Liver (tissue), 9 donors: ENCODE data around the gene PPP1R2. TPM values are rescaled to one million over a fixed set of nuclear protein-coding genes. Genes with fewer than 3 reads are reported as not detected.

Experiments
- DNase-seq: peaks from one replicate; pipeline ENCODE4 v3.0.0-alpha.2; 2017; ENCODE audit warnings: low spot score
- H3K27ac ChIP-seq, 2 donors: one replicate each; pipeline ENCODE4 v1.7.0; 2013; ENCODE audit warnings: inconsistent platforms in 2 of 2, low read length in 2 of 2, control low read depth in 1 of 2, low read depth in 1 of 2, mild to moderate bottlenecking in 1 of 2
- H3K27me3 ChIP-seq, 4 donors: one replicate each; pipeline versions ENCODE4 v1.6.1 to v1.7.0; 2013; ENCODE audit warnings: low read length in 3 of 4, inconsistent platforms in 1 of 4, mild to moderate bottlenecking in 1 of 4, moderate library complexity in 1 of 4; ENCODE audit not compliant: control insufficient read depth in 4 of 4, insufficient read depth in 4 of 4
- H3K36me3 ChIP-seq, 4 donors: one replicate each; pipeline versions ENCODE4 v1.6.1 to v1.7.0; 2013; ENCODE audit warnings: low read length in 3 of 4, mild to moderate bottlenecking in 3 of 4, low read depth in 1 of 4, moderate library complexity in 1 of 4; ENCODE audit not compliant: control insufficient read depth in 4 of 4, insufficient read depth in 3 of 4
- H3K4me1 ChIP-seq, 4 donors: one replicate each; pipeline versions ENCODE4 v1.6.1 to v1.7.0; 2013; ENCODE audit warnings: low read length in 3 of 4, mild to moderate bottlenecking in 3 of 4, moderate library complexity in 1 of 4; ENCODE audit not compliant: control insufficient read depth in 4 of 4, insufficient read depth in 4 of 4
- H3K4me3 ChIP-seq, 3 donors: one replicate each; pipeline versions ENCODE4 v1.6.1 to v1.7.0; 2013; ENCODE audit warnings: low read length in 3 of 3, control low read depth in 1 of 3, low read depth in 1 of 3, mild to moderate bottlenecking in 1 of 3
- H3K9ac ChIP-seq, 2 donors: one replicate each; pipeline ENCODE4 v1.7.0; 2013; ENCODE audit warnings: low read length in 2 of 2, mild to moderate bottlenecking in 2 of 2, moderate library complexity in 2 of 2, control low read depth in 1 of 2, low read depth in 1 of 2
- H3K9me3 ChIP-seq, 4 donors: one replicate each; pipeline versions ENCODE4 v1.6.1 to v1.7.0; 2013; ENCODE audit warnings: low read length in 3 of 4; ENCODE audit not compliant: control insufficient read depth in 4 of 4
- ATF3 ChIP-seq: IDR thresholded peaks from 2 replicates; pipeline ENCODE4 v1.6.1; 2016; ENCODE audit warnings: antibody characterized with exemption
- CTCF ChIP-seq: fragments of 150-350 bp; IDR thresholded peaks from 2 replicates; pipeline ENCODE4 v1.5.1; 2017; ENCODE audit warnings: improper control_type of control experiment, low read depth, low read length; ENCODE audit not compliant: missing input control
- EGR1 ChIP-seq, 2 donors: IDR thresholded peaks; 2 replicates each; pipeline ENCODE4 v1.6.1; 2016 to 2018; ENCODE audit warnings: antibody characterized with exemption in 2 of 2, low read depth in 2 of 2
- FOXA1 ChIP-seq: IDR thresholded peaks from 2 replicates; pipeline ENCODE4 v1.6.1; 2016; ENCODE audit warnings: antibody characterized with exemption
- FOXA2 ChIP-seq: IDR thresholded peaks from 2 replicates; pipeline ENCODE4 v1.6.1; 2016; ENCODE audit warnings: antibody characterized with exemption
- GABPA ChIP-seq, 2 donors: IDR thresholded peaks in 1 of 2; conservative IDR thresholded peaks in 1 of 2; 2 replicates each; pipeline ENCODE4 v1.6.1; 2016; ENCODE audit warnings: antibody characterized with exemption in 2 of 2, mild to moderate bottlenecking in 1 of 2, moderate library complexity in 1 of 2
- HNF4A ChIP-seq, 2 donors: conservative IDR thresholded peaks; 2 replicates each; pipeline ENCODE4 v1.6.1; 2016; ENCODE audit warnings: antibody characterized with exemption in 2 of 2, mild to moderate bottlenecking in 2 of 2
- HNF4G ChIP-seq: IDR thresholded peaks from 2 replicates; pipeline ENCODE4 v1.6.1; 2016; ENCODE audit warnings: antibody characterized with exemption
- JUND ChIP-seq, 2 donors: IDR thresholded peaks; 2 replicates each; pipeline ENCODE4 v1.6.1; 2016; ENCODE audit warnings: antibody characterized with exemption in 2 of 2
- MAX ChIP-seq: IDR thresholded peaks from 2 replicates; pipeline ENCODE4 v1.6.1; 2016; ENCODE audit warnings: antibody characterized with exemption
- NR2F2 ChIP-seq: IDR thresholded peaks from 2 replicates; pipeline ENCODE4 v1.6.1; 2016; ENCODE audit warnings: antibody characterized with exemption
- RAD21 ChIP-seq, 2 donors: IDR thresholded peaks; 2 replicates each; pipeline ENCODE4 v1.6.1; 2016; ENCODE audit warnings: antibody characterized with exemption in 2 of 2, mild to moderate bottlenecking in 2 of 2
- REST ChIP-seq: IDR thresholded peaks from 2 replicates; pipeline ENCODE4 v1.6.1; 2016; ENCODE audit warnings: antibody characterized with exemption, mild to moderate bottlenecking
- RXRA ChIP-seq, 2 donors: IDR thresholded peaks; 2 replicates each; pipeline ENCODE4 v1.6.1; 2017 to 2018; ENCODE audit warnings: antibody characterized with exemption in 2 of 2, mild to moderate bottlenecking in 1 of 2
- SP1 ChIP-seq: IDR thresholded peaks from 2 replicates; pipeline ENCODE4 v1.6.1; 2018; ENCODE audit warnings: antibody characterized with exemption, mild to moderate bottlenecking
- TAF1 ChIP-seq: conservative IDR thresholded peaks from 2 replicates; pipeline ENCODE4 v1.6.1; 2016; ENCODE audit warnings: antibody characterized with exemption, mild to moderate bottlenecking
- YY1 ChIP-seq: IDR thresholded peaks from 2 replicates; pipeline ENCODE4 v1.6.1; 2016; ENCODE audit warnings: antibody characterized with exemption, mild to moderate bottlenecking
- ZBTB33 ChIP-seq: IDR thresholded peaks from 2 replicates; pipeline ENCODE4 v1.6.1; 2016; ENCODE audit warnings: antibody characterized with exemption
- WGBS: extraction: QIAGEN DNeasy Blood & Tissue Kit; methylation state at CpG from one replicate; pipeline ENCODE4 v1.1.7; 2013; 5-methylcytosine and 5-hydroxymethylcytosine counted together
- polyA plus RNA-seq, 2 donors: library from polyadenylated mRNA; stranded (reverse) in 1 of 2; unstranded in 1 of 2; fragments of 200-250 nt in 1 of 2; fragments of >200 nt in 1 of 2; fragmentation: Nextera tagmentation in 1 of 2; extraction: Ambion mirVana in 1 of 2; gene quantifications; one replicate each; pipeline versions ENCODE4 v1.2.1 to v1.2.3, GENCODE V29; 2013 to 2015
- total RNA-seq, 2 donors: library from RNA; depleted of rRNA; stranded (reverse); fragments of >200 nt; gene quantifications; one replicate each; pipeline ENCODE4 v1.2.3, GENCODE V29; 2014
- donor health status: healthy.
- donor health status: healthy.
- donor health status: healthy.
- donor health status: healthy.
- donor health status: healthy.

PPP1R2 gene
- total and polyA plus RNA-seq, 4 donors = 9.3 to 21.4 (median 16.0) TPM

GRCh38 chr3:195468841-195469240 is 74.3 kb downstream of the PPP1R2 start:
- no peaks in the 10 kb centered on the region for H3K4me1 ChIP-seq
- TF ChIP-seq ZBTB33 (no peak), GABPA (IDR thresholded peaks at IDR 0.05 in 1 of 2, conservative IDR thresholded peaks at IDR 0.05 in 1 of 2) (no peak), REST (no peak), JUND (IDR thresholded peaks at IDR 0.05) (no peak), FOXA1 (no peak), HNF4G (no peak), TAF1 (no peak), RAD21 (IDR thresholded peaks at IDR 0.05) (no peak), NR2F2 (no peak), ATF3 (no peak), FOXA2 (no peak), HNF4A (conservative IDR thresholded peaks at IDR 0.05) (no peak), YY1 (no peak), RXRA (IDR thresholded peaks at IDR 0.05) (no peak), EGR1 (IDR thresholded peaks at IDR 0.05; ENCODE audit: low read depth in 2 of 2) (no peak), SP1 (no peak), CTCF (no peak), MAX (no peak)
- no peak overlapping the region for H3K27ac ChIP-seq
- no peak overlapping the region for H3K4me3 ChIP-seq
- no peaks in the 10 kb centered on the region for H3K9me3 ChIP-seq
- DNase-seq = no peak
- no peaks in the 10 kb centered on the region for H3K27me3 ChIP-seq
- H3K36me3 ChIP-seq = no peaks in the 10 kb centered on the region
- H3K9ac ChIP-seq = no peak overlapping the region
- 91% methylated on average over 4 of the region's 4 CpGs for WGBS
